Ishikawa (cell line): ENCODE data around the gene PRM1.

ENCODE experiments used
- CEBPB ChIP-seq: IDR thresholded peaks from 2 replicates; pipeline ENCODE4 v1.6.1; 2012
- CREB1 ChIP-seq: IDR thresholded peaks from 2 replicates; pipeline ENCODE4 v1.6.1; 2012; ENCODE audit warnings: low read depth
- EGR1 ChIP-seq: IDR thresholded peaks from 2 replicates; pipeline ENCODE4 v1.6.1; 2012
- EP300 ChIP-seq: IDR thresholded peaks from 2 replicates; pipeline ENCODE4 v1.6.1; 2012; ENCODE audit warnings: borderline replicate concordance
- FOXM1 ChIP-seq: IDR thresholded peaks from 2 replicates; pipeline ENCODE4 v1.6.1; 2012; ENCODE audit warnings: low read depth, borderline replicate concordance
- MAX ChIP-seq: IDR thresholded peaks from 2 replicates; pipeline ENCODE4 v1.6.1; 2012
- NFIC ChIP-seq: IDR thresholded peaks from 2 replicates; pipeline ENCODE4 v1.6.1; 2012
- RAD21 ChIP-seq: IDR thresholded peaks from 2 replicates; pipeline ENCODE4 v1.6.1; 2012; ENCODE audit warnings: low read depth
- REST ChIP-seq: IDR thresholded peaks from 2 replicates; pipeline ENCODE4 v1.6.1; 2012; ENCODE audit warnings: low read depth, mild to moderate bottlenecking
- TAF1 ChIP-seq: IDR thresholded peaks from 2 replicates; pipeline ENCODE4 v1.6.1; 2012; ENCODE audit warnings: low read depth, mild to moderate bottlenecking
- TCF12 ChIP-seq: IDR thresholded peaks from 2 replicates; pipeline ENCODE4 v1.6.1; 2012; ENCODE audit warnings: low read depth
- TEAD4 ChIP-seq: IDR thresholded peaks from 2 replicates; pipeline ENCODE4 v1.6.1; 2012
- USF1 ChIP-seq: IDR thresholded peaks from 2 replicates; pipeline ENCODE4 v1.6.1; 2012
- YY1 ChIP-seq: IDR thresholded peaks from 2 replicates; pipeline ENCODE4 v1.6.1; 2012; ENCODE audit warnings: low read depth
- ZBTB7A ChIP-seq: IDR thresholded peaks from 2 replicates; pipeline ENCODE4 v1.6.1; 2012; ENCODE audit warnings: low read depth

The PRM1 gene

GRCh38 chr16:11292076-11292748, 11.1 kb upstream of the PRM1 start:
- TF ChIP-seq TCF12 (no peak), EP300 (no peak), EGR1 (no peak), YY1 (no peak), USF1 (no peak)

- TF ChIP-seq FOXM1: no peak
- TF ChIP-seq TCF12: no peak
- TF ChIP-seq USF1: no peak
- TF ChIP-seq TEAD4: no peak
- no peak for TF ChIP-seq NFIC
- TF ChIP-seq MAX: no peak
- no peak for TF ChIP-seq YY1
- no peak for TF ChIP-seq TAF1
- TF ChIP-seq RAD21: no peak
- TF ChIP-seq EP300: no peak
Measured at GRCh38 chr16:11291091-11291703, 10.1 kb upstream of the PRM1 start.

GRCh38 chr16:11290102-11290893, 9.2 kb upstream of the PRM1 start:
- TF ChIP-seq USF1: no peak
- TF ChIP-seq CREB1: no peak
- TF ChIP-seq TEAD4: no peak
- no peak for TF ChIP-seq ZBTB7A
- no peak for TF ChIP-seq REST
- TF ChIP-seq TCF12: no peak
- no peak for TF ChIP-seq CEBPB
- no peak for TF ChIP-seq EP300
- no peak for TF ChIP-seq RAD21
- no peak for TF ChIP-seq NFIC

GRCh38 chr16:11289202-11289601, 8.1 kb upstream of the PRM1 start:
- TF ChIP-seq CEBPB: no peak
- TF ChIP-seq EP300: no peak
- no peak for TF ChIP-seq CREB1
- TF ChIP-seq TAF1: no peak
- TF ChIP-seq MAX: no peak
- TF ChIP-seq FOXM1: no peak
- TF ChIP-seq ZBTB7A: no peak
- no peak for TF ChIP-seq NFIC
- TF ChIP-seq USF1: no peak
- no peak for TF ChIP-seq RAD21
- TF ChIP-seq YY1: no peak
- no peak for TF ChIP-seq TCF12
- TF ChIP-seq TEAD4: no peak
- no peak for TF ChIP-seq EGR1

GRCh38 chr16:11285842-11286241, 4.7 kb upstream of the PRM1 start:
- TF ChIP-seq EP300: no peak
- peak; percentile 52; the same call in 1 of the 2 replicates for TF ChIP-seq REST
- TF ChIP-seq TAF1: no peak
- TF ChIP-seq NFIC: no peak
